ENCODE measurements around the gene LSAMP.

- TF ChIP-seq CTCF (IDR thresholded peaks at IDR 0.05) (no peak), ZNF281 (CRISPR knock-in tag; IDR thresholded peaks at IDR 0.05) (no peak), NR2C2 (CRISPR knock-in tag; IDR thresholded peaks at IDR 0.05) (no peak), HMGXB4 (CRISPR knock-in tag; IDR thresholded peaks at IDR 0.05) (no peak)
Observed at GRCh38 chr3:116474801-116475200, 29.5 kb upstream of the LSAMP start.
